Left lobe of liver (tissue), 2 donors: ENCODE measurements around the gene DHX57. TPM values are rescaled to one million over a fixed set of nuclear protein-coding genes. Genes with fewer than 3 reads are reported as not detected.

Source experiments
- ATAC-seq: fragments of 200-7000 bp; cut with Tn5 transposase; one replicate; pipeline ENCODE4 v1.9.1; 2020; ENCODE audit warnings: mild to moderate bottlenecking, moderate library complexity
- DNase-seq: peaks from one replicate; pipeline ENCODE4 v3.0.0-alpha.2; 2020; ENCODE audit warnings: low spot score
- total RNA-seq: library from RNA; stranded (reverse); gene quantifications from one replicate; pipeline ENCODE4 v1.2.1, GENCODE V29; 2021
- donor health status: DM: no; HTN: no; CAD: no; lungs with moderate emphysema.
- donor health status: DM: no; HTN: yes; CAD: no.

Gene DHX57
- total RNA-seq, 1 donor from 2014 or later, result 4.2 TPM

GRCh38 chr2:38754049-38754448, 121.7 kb downstream of the DHX57 start:
- no peak for ATAC-seq

GRCh38 chr2:38751596-38752410, 123.9 kb downstream of the DHX57 start:
- DNase-seq, result no peak
- ATAC-seq, result no peak

More at GRCh38 chr2:38754049-38754448, 121.7 kb downstream of the DHX57 start:
- no peak for DNase-seq

- peak; percentile 84 for ATAC-seq
- DNase-seq, result peak; percentile 98
Observed at GRCh38 chr2:38750891-38751595, 124.7 kb downstream of the DHX57 start, which contains the start of gene SRSF7. Gene SRSF7 (minus strand): TSS chr2:38751361. CDS start chr2:38751256, 105 bp downstream.

GRCh38 chr2:38750011-38750890, 125.5 kb downstream of the DHX57 start:
- DNase-seq (peak; percentile 65), ATAC-seq (peak; percentile 78)

GRCh38 chr2:38748943-38749804, 126.6 kb downstream of the DHX57 start:
- ATAC-seq (no peak), DNase-seq (no peak)

- DNase-seq (no peak), ATAC-seq (no peak)
Observed at GRCh38 chr2:38748391-38748790, 127.3 kb downstream of the DHX57 start.

- DNase-seq (no peak), ATAC-seq (no peak)
Observed at GRCh38 chr2:38747819-38748218, 127.9 kb downstream of the DHX57 start.

Other genes with a start within 250 kb of the DHX57 start
- gene GALM, start 209.8 kb downstream of the DHX57 start, total RNA-seq, result 28.5 TPM
- 47.8 TPM for gene SRSF7, start 124.6 kb downstream of the DHX57 start, total RNA-seq
- gene GEMIN6, start 97.7 kb downstream of the DHX57 start, total RNA-seq, result 9.7 TPM
- 4.6 TPM for gene MORN2, start within 50 bp of the DHX57 start, total RNA-seq
- gene ARHGEF33, start 13.9 kb upstream of the DHX57 start, total RNA-seq, result 0.10 TPM
- 14.1 TPM for gene SOS1, start 245.1 kb upstream of the DHX57 start, total RNA-seq